Stimulated activated CD8-positive, alpha-beta memory T cell treated with anti-CD3 and anti-CD28 coated beads, Interleukin-4, amount 100 ng/mL, for 24 hours (primary cell): Measurements from ENCODE around the gene PITX3.
A peak's percentile ranks its signal among the peaks of the same experiment; 100 is the strongest.
"Not testable (repeated sequence)": the region's sequence is repeated elsewhere in the genome, so short reads cannot be mapped to it uniquely, and the experiment has no call there.

ENCODE experiments used
- DNase-seq: peaks from one replicate; pipeline ENCODE4 v3.0.0-alpha.2; 2020; ENCODE audit warnings: low read depth

The PITX3 gene

DNA sequence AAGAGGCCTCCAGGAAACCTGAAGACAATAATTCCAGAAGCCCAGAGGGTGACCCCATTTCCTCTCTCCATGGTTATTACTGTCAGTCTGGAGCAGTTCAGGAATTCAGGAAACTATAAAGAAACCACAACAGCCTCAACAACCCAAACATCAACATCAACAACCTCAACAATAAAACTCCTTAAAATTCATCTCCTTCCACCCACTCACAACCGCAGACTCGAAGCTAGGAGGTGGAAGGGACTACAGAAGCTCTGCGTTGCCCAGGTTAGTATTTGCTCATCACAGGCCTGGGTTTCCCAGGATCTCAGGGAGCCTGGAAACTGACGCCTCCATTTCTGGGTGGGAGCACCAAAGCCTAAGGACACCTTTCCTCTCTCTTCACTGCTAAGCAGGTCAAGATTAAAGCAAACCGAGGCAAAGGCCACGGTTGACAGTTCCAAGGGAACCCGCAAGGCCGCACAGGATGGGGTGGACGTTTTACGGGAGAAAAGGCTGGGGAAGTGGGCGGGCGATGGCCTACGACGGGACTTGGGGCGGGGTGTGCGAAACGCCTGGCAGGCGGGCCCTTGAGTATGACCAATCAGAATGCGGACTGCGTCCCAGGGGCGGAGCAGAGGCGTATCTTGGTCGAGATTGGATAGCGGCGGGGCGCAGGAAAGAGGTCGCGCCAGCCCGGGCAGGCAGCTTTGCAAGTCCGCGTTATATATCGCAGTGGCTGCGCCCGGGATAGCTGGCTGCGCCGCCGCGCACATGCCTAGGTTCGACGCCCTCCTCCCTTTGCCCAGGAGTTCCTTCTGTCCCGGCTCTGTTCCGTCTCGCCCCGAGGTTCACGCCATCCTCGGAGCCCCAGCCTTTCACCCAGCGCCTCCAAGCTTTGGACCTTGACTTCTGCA lies 15.4 kb downstream of the PITX3 start, which contains the start of gene ELOVL3:
ELOVL3 (plus strand) TSS at position 654 of the 896 bp plus-strand sequence. CDS start 250 bp downstream, outside the sequence.
- peak; percentile 76 for DNase-seq

- DNase-seq = no peak
These were observed 18.5 kb downstream of the PITX3 start for GRCh38 chr10:102222797-102223196.

- no peak for DNase-seq
These were observed 20.7 kb downstream of the PITX3 start for GRCh38 chr10:102220612-102221011.

- no peak for DNase-seq
These were observed 21.9 kb downstream of the PITX3 start for GRCh38 chr10:102219370-102219769.

DNA sequence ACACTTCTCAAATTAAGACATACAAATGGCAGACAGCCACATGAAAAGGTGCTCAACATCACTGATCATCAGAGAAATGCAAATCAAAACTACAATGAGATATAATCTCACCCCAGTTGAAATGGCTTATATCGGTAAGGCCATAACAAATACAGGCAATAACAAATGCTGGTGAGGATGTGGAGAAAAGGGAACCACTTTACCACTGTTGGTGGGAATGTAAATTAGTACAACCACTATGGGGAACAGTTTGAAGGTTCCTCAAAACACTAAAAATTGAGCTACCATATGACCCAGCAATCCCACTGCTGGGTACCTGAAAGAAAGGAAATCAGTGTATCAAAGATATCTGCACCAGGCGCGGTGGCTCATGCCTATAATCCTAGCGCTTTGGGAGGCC lies 27.7 kb downstream of the PITX3 start:
- DNase-seq = not testable (repeated sequence)

DNA sequence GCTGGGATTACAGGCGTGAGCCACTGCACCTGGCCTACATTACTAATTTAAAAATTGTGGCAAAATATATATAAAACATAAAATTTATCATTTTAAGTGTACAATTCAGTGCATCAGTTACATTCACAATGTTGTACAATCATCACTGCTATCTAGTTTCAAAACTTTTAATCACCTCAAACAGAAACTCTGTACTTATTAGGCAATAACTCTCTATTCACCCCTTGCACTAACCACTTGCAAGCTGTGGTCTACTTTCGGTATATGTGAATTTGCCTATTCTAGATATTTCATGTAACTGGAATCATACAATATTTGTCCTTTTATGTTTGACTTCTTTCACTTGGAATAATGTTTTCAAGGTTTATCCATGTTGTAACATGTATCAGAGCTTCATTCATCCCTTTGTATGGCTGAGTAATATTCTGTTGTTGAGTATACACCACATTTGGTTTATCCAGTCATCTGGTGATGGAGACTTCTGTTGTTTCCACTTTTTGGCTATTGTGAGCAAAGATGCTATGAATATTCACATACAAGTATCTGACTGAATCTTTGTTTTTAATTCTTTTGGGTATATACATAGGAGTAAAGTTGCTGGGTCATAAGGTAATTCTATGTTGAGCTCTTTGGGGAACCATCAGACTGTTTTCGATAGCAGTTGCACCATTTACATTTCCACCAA lies 29.6 kb downstream of the PITX3 start:
- DNase-seq = no peak

- DNase-seq = no peak
These were observed 32.8 kb downstream of the PITX3 start for GRCh38 chr10:102208311-102209035.

DNA sequence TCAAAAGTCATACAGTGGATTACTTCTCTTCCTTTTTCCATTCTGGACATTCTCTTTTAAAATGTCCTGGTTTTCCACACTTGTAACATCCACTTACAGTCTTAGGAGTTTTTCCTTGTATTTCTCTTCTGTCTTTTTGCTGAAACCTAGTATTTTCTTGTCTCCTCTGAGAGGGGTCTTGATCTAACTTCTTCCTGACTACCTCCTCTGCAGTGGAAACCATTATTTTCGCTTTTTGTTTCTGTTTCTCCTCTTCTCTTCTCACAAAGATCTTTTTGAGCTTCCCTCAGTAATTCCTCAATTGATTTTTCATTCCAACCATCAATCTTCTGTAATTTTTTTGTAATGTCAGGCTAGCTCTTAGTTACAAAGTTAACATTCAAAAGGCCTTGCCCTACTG lies 38.9 kb downstream of the PITX3 start:
- no peak for DNase-seq

DNA sequence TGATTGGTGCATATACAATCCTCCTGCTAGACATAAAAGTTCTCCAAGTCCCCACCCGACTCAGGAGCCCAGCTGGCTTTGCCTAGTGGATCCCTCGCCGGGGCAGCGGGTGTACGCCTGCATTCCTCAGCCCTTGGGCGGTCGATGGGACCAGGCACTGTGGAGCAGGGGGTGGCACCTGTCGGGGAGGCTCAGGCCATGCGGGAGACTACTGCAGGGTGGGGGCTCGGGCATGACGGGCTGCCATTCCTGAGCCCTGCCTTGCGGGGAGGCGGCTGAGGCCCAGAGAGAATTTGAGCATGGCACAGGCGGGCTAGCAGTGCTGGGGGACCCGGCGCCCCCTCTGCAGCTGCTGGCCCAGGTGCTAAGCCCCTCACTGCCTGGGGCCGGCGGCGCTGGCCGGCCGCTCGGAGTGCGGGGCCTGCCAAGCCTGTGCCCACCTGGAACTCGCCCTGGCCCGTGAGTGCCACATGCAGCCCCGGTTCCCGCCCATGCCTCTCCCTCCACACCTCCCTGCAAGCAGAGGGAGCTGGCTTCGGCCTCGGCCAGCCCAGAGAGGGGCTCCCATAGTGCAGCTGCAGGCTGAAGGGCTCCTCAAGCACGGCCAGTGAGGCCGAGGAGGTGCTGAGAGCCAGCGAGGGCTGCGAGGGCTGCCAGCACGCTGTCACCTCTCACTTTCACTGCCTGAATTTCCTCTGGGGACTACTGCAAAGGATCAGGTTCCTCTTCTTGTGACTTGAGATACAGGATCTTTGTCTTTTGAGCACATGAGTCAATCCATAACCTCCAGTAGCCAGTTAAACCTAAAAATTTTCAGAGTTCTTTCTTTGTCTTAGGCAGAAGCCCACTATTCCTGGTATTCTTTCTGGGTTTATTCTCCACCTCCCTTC lies 40.3 kb downstream of the PITX3 start:
- DNase-seq = no peak

- no peak for DNase-seq
These were observed 43.3 kb downstream of the PITX3 start for GRCh38 chr10:102198027-102198426.

DNA sequence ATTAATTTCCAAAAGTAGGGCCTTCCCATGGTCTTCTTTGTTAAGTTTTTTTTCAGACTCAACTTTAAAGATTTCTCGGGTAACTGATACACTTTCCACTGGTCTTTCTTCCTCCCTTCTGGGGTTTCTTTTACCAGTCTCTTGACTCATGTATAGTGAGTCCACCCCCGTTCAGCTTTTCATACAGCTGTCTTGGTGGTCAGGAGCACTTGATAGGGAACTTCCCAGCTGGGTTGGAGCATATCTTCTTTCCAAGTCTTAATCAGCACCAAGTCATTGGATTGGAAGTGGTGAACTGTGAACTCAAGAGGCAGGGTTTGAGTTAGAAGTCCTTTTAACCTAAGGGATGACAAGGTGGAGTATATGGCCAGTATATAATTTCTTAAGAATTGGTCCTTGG lies 44.4 kb downstream of the PITX3 start:
- no peak for DNase-seq

DNA sequence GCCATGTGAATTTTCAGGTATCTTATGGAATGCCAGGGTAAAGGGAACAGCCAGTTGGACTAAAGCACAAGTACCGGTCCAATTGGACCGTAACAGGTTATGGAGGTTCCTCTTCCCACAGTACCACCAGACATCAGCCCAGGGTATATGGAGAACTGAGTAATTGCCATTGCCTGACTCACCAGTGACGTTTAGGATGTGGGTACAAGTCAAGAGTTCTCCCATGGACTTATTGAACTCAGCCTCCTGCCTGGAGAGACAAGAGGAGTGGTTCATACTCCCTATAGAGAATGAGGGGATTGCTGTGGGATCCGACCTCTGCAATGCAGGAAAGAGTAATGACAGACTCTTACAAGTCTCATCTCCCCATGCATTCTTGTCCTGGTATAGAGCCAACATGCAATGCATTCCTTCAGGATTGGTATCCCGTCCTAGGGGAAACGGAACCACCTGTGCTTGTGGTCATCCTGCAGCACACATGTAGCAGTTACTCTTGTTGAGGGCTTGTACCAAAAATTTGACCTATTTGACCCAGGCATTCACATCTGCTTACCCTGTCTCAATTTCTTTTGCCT lies 45.9 kb downstream of the PITX3 start:
- DNase-seq = no peak

DNA sequence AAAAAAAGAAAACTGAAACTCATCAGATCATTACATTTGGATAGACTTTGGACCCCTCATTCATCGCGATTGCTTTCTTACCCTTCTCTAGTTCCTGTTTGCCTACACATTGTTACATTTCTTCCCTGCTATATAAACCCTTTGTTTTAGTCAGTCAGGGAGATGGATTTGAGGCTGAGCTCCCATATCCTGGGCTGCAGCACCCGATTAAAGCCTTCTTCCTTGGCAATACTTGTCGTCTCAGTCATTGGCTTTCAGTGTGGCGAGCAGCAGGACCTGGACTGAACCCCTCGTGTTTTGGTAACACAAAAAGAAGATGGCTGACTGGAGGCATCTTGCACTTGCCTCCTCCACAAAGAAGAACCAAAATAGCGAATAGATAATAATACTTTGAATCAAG lies 49.4 kb downstream of the PITX3 start:
- DNase-seq = no peak

GRCh38 chr10:102188941-102189898 lies 52.1 kb downstream of the PITX3 start:
- DNase-seq = not testable (repeated sequence)

DNA sequence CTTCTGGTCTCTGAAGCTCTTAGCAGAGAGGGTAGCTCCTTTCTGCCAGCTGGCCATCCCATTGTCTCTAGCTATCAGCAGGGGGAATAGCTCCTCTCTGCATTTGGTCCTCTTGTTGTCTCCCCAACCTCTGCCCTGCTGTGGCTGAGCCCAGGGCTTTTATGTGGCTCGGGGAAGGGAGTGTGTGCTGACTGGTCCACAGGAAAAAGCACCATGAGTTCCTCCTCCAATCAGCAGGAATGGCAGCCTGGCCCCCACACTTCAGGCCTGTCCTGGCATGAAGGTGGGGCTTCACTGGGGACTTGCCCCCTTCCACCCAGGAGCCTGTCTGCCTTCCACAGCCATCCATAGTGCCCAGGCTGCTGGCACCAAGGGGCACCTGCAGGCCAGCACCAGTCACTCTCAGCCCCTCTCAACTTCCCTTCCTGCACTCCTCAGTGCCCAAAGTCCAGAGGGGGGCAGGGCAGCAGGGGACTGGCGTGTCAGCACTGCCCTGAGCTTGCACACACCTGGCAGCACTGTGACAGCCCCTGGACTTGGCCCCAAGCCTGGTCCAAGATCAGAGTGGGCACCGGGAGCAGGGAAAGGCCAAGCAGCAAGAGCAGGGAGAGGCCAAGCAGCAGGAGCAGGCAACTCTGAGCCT lies 52.9 kb downstream of the PITX3 start:
- DNase-seq = no peak

DNA sequence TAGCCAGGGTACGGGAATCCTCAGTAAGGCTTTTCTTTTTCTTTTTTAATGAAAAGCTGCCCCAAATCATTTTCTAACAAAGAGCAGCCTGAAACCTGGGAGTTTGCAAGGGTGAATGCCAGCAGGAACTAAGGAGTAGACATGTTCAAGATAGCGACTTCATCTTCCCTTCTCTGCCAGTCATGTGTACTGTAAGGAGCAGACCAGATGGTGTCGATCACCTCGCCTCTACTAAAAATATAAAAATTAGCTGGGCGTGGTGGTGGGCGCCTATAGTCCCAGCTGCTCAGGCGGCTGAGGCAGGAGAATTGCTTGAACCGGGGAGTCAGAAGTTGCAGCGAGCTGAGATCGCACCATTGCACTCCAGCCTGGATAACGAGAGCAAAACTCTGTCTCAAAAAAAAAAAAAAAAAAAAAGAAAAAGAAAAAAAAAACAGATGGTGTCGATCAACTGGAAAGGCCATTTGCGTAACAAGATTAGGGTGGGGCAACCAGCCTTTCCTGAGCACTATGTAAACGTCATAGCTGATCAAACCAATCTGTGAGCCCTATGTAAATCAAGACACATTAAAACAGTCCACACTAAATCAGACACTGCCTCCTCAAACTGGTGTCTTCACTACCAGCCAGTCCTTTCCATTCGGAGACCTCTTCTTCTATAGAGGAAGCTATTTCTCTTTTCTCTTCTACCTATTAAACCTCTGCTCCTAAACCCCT lies 55.3 kb downstream of the PITX3 start:
- no peak for DNase-seq

GRCh38 chr10:102185272-102185671 lies 56.0 kb downstream of the PITX3 start:
- no peak for DNase-seq

- no peak for DNase-seq
These were observed 56.7 kb downstream of the PITX3 start for GRCh38 chr10:102184606-102185005.
